ENCODE data around the gene TDRD1. TPM values are rescaled to one million over a fixed set of nuclear protein-coding genes. Genes with fewer than 3 reads are reported as not detected.

TDRD1 gene
- total RNA-seq, 1 donor from 2014 or later: 5.8 TPM

DNA sequence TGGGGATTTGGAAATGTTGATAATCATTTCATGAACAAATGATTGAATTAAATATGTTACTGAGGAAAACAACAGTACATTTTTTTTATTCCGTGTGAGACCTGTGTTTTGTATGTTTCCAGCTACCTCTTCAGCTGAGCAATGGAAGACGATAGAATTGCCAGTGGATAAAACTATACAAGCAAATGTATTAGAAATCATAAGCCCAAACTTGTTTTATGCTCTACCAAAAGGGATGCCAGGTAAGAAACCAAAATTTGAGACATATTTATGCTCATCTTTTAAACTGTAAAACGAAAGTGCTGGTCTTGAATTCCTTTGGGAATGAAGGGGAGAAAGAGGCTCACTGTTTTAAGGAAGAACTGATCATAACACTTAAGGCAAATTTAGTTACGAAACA, 42.1 kb downstream of the TDRD1 start:
- ATAC-seq (ENCODE audit: poor library complexity) (no peak), DNase-seq (no peak)
- intact Hi-C loops (cut with DNase I): no loop called here

DNA sequence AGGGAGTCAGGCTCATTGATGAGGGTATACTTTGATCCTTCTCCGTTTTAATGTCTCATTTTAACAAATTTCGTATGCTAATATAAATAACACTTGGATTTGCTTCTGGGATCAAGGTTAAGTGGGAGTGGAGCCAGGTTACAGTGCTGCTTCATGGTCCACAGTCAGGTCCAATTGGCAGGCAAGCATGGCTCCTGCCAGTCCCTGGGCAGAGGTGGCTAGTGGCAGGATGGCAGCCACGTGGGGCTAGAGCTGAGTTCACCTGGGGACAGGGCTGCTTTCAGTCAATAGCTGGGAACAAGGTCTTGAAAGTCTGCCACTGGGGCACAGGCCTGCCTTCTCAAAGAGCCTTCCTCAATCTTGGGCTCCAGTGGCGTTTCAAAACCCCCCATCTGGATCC, 43.9 kb downstream of the TDRD1 start:
- DNase-seq (peak; percentile 68), ATAC-seq (ENCODE audit: poor library complexity) (peak; percentile 98)
- intact Hi-C loops (cut with DNase I): no loop called here

DNA sequence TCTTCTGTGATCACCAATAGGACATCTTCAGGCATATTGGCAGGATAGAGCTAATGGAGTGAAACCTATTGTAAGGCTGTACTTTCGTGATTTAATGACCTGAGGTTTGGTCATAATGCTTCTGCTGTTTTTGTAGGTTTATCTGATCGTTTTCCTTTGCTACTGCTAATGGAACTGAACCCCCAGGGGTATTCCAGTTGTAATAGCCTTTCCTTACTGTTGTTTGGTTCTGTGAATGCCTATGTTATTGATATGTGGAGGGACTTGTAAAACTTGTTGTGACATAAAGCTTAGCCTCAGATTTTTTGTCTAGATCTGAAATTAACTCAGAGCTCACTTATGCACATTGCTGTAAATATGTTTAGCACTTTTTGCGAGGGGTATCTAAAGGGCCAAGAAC, 49.0 kb downstream of the TDRD1 start:
- intact Hi-C loops (cut with DNase I): no loop called here

DNA sequence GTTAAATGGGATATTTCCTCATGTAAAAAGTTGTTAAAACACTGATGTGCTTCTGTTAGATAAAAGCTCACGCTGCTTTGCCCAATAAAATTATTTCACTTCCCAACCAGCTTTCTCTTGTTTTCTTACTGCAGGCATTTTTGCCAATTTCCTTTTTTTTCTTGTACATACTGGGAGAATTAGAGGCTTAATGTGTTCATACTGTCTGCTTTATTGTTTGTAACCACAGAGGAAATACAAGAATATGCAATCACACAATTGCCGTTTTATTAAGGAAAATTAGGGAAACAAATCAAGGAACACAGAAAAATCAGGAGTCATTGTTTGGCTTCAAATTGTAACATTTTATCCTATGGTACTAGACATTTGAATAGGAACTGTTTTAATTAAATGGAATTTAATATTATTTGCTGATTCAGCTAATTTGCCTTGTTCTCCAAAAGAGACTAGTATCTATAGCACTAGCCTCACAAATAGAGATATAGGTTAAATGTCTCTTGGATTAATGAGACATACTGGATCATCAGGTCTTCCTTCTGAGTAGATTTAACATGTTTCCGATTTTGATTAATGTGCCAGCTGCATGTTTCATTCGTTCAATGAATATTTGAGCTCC, 53.5 kb downstream of the TDRD1 start:
- intact Hi-C loops (cut with DNase I): no loop called here
- no peak for ATAC-seq (ENCODE audit: poor library complexity)

More for the DNA sequence above, 49.0 kb downstream of the TDRD1 start:
- ATAC-seq (ENCODE audit: poor library complexity): no peak
- no peak for DNase-seq

DNA sequence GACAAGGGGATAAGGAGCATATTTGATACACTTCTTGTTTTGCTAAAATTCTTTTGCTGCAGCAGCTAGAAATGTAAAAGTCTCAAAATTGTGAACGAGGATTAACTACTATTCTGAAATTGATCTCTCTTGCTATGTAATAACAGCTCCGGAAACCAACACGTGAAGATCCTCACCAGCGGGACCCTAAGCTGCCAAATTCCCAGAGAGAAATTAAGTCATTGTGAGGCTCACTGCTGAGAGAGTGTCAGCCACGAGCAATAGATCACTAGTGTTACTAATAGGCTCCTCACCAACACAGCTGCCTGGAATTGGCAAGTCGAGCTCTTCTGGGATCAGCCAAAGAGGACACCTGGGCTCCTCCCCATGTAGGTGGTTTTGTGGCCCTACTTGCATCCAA, 54.3 kb downstream of the TDRD1 start:
- ATAC-seq (ENCODE audit: poor library complexity) (peak; percentile 47), DNase-seq (no peak)
- intact Hi-C loops (cut with DNase I): no loop called here

More for the DNA sequence above, 53.5 kb downstream of the TDRD1 start:
- no peak for DNase-seq

DNA sequence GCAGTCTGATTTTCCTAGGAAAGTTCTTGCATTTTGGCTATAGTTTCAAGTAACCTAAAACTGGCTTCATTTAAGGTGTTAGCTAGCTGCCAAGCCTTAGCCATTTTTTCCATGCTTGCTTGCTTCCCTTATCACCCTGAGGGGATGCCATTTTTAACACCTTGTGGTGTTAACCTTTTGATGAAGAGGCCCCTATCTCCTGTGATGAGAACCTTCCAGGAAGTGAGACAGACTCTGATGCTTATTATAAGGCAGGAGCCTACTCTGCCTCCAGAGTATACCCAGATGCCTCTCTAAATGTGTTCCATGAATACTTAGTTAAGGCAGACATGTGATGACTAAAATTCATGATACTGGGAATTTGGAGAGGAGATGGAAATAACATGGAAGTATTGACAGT, 55.0 kb downstream of the TDRD1 start:
- DNase-seq (no peak), ATAC-seq (ENCODE audit: poor library complexity) (peak; percentile 81)
- intact Hi-C loops (cut with DNase I): no loop called here

DNA sequence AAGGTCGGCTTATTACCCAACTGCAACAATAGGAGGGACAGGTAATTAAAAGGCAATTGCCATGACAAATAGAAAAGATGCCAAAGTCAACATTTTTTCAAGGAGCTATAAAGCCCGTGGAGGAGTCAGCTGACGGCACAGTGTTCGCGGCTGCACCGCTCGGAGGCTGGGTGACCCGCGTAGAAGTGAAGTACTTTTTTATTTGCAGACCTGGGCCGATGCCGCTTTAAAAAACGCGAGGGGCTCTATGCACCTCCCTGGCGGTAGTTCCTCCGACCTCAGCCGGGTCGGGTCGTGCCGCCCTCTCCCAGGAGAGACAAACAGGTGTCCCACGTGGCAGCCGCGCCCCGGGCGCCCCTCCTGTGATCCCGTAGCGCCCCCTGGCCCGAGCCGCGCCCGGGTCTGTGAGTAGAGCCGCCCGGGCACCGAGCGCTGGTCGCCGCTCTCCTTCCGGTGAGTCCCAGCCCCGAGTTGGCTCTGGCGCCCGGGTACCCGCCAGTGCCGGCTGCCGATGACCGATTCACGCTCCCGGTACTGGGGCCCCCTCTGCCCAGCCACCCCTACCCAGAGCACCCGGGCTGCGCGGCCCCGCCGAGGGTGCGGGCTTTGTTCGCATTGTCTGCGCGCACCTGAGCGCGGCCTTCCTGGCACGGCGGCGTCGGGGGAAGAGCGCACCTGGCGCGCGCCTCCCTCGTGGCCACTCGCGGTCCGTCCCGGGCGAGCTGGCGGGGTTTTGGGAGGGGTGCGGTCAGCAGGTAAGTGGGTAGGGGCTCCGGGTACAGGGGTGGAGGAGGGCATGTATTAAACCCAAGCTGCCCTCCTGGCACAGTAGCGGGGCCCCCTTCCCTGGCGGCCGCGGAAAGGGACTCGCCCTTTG, 60.2 kb downstream of the TDRD1 start, which contains the start of gene VWA2:
Gene VWA2, plus strand, starts transcription at position 138 of the 877 bp plus-strand sequence. CDS start 9,460 bp downstream, outside the sequence.
- peak; percentile 55 for DNase-seq
- ATAC-seq (ENCODE audit: poor library complexity): peak; percentile 85
- intact Hi-C loops (cut with DNase I): no loop called here

DNA sequence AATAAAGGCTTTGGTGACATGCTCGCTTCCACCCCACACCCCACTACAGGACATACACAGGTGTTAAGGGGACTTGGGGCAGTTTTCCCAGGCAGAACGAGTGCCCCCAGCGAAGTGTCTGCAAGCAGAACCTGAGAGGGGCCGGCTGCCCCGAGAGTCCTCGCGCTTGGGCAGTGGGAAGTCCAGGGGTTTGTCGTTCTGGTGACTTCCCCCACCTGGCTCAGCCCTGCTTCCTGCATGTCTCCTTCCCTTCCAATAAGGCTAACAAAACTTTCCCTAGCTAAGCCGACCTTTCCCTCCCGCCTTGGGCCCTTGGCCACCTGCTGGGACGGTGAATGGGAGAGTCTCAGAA, 60.8 kb downstream of the TDRD1 start:
- DNase-seq (no peak), ATAC-seq (ENCODE audit: poor library complexity) (no peak)
- intact Hi-C loops (cut with DNase I): no loop called here

DNA sequence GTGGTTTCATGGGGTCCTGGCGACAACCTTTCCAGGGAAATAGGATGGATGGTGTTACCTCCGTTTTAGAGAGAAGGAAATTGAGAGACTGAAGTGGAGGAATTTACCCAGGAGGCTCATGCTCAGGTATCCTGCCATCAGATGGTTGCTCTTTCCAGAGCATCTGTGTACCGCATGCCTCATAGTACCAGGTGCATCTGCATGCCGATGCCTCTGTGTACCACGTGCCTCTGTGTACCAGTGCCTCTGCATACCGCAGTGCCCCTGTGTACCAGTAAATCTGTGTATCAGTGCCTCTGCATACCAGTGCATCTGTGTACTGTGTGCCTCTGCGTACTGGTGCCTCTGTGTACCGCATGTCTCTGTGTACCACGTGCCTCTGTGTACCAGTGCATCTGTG, 63.1 kb downstream of the TDRD1 start:
- DNase-seq (no peak), ATAC-seq (ENCODE audit: poor library complexity) (no peak)
- intact Hi-C loops (cut with DNase I): no loop called here

DNA sequence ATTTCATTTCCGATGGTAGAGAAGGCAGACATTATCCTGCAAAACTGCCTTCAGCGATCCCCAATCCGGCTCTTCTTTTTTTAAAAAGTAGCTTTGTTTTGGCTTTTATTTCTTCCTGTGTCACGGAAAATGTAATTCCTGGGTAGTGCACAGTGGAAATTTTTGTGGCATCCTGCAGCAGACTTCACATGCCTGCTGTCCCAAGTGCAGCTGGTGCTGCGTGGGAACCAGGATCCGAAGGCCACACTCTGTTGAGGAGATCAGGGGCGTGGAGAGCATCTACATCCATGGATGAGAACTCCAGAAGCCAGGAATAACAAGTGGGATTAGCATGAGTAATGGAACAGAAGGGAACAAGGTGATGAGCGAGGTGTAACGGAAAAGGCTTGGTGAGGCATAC, 64.5 kb downstream of the TDRD1 start:
- ATAC-seq (ENCODE audit: poor library complexity): no peak
- DNase-seq: no peak
- intact Hi-C loops (cut with DNase I): no loop called here

DNA sequence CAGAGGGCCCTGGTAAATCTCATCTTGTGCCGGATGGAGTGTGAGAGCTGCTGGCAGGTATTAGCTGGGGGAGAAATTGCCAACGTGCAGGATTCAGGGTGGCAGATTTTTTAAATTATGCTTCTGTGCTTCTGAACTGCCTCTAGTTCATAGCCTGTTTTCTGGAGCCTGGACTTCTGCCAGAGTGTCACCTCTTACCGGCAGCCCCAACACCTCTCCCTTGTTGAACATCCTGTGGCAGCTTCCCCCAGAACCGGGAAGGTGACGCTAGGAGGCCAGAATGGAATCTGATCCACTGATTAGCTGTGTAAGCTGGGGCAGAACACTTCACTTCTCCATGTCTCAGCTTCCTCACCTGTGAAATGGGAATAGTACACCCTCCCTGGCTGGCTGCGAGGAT, 65.0 kb downstream of the TDRD1 start:
- intact Hi-C loops (cut with DNase I): no loop called here
- ATAC-seq (ENCODE audit: poor library complexity) (no peak), DNase-seq (no peak)

DNA sequence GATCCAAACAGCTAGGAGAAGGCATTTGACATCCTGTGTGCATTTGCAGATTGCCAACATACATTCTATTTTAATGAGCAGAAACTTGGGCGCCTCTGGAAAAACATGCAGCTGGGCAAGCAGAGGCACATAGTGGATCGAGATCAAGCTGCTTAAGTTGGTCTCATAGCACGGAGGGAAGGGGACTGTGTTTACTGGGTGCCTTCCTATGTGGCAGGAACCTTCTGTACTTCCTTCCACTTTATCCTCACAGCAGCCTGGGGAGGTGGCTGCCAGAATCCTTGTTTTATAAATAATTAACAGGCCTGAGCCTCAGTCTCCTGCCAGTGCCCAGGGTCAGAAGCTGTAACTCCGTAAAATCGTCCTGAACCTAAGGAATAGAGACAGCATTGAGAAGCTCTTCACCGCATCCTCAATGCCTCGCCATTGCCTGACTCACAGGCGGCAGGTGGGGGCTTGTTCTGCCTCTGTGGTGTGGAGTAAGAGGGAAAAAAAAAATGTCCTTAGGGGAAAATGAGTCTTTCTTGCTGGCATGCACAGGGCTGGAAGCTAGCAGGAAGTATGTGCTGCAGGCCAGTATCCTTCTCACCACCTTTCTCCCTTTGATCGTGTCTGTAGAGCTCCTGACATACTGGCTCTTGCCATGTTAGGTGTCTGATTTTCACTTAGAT, 66.1 kb downstream of the TDRD1 start:
- ATAC-seq (ENCODE audit: poor library complexity): no peak
- intact Hi-C loops (cut with DNase I): no loop called here
- DNase-seq: no peak

DNA sequence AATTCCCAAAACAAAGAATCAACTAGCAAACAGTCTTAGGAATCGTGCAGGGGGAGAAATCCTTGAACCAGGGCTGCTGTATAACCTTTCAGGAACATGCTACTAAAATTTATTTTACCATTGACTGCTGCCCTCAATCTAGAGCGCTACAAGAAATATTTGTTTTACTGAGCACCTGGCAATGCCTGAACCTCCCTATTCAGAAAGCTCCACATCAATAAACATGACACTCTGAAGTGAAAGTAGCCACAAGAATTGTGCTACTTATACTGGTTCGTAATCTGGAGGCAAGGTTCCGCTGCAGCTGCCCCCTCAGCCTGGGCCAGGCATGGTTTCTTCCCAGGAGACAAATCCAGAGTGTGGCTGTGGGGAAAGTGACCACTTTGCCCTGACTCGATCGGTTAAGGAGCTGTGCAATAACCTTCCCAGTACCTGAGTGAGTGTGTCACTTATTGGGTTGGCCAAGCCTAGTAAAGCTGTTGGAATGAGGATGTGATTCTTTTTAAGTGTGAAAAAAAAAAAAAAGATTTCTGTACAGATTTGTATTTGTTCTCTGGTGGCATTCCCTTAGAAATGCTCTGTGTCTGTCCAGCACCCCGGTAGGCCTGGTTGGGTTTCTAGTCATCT, 67.6 kb downstream of the TDRD1 start:
- no peak for DNase-seq
- no peak for ATAC-seq (ENCODE audit: poor library complexity)
- intact Hi-C loops (cut with DNase I): no loop called here

DNA sequence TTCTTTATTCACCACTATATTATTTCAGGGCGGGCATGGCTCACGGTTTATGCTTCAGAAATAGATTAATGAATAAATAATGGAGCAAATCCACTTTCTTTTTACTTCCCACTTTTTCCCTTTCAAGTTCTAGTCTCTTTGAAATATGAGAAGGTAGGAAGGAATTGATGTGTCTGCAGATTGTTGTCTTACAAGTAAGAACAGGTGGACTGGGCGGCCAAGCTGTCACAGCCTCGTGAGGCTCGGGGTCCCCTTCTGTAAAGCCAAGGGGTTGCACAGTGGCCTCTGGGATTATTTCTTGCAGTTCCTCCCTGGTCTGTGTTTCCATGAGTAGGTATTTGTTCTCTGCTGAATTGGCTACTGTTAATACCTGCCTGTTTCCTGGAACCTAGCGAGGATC, 71.1 kb downstream of the TDRD1 start:
- intact Hi-C loops (cut with DNase I): no loop called here
- DNase-seq (no peak), ATAC-seq (ENCODE audit: poor library complexity) (no peak)

DNA sequence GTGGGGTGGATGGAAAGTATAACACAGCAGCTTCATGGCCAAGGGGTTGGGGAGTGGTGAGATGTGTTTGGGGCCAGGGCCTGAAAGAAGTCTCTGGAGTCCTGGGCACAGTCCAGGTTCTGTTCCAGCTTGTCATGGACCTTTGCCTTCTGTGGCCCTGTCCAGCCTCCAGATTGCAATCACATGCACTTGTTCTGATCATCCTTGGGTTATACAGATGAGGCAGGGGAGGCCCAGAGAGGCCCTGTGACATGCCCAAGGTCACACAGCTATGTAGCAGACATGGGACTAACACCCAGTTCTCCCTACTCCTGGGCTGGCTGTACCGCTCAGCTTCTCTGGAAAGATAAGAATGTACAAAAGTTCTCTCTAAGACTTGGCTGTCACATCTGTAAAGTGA, 71.6 kb downstream of the TDRD1 start:
- intact Hi-C loops (cut with DNase I): no loop called here
- ATAC-seq (ENCODE audit: poor library complexity): no peak
- DNase-seq: no peak

DNA sequence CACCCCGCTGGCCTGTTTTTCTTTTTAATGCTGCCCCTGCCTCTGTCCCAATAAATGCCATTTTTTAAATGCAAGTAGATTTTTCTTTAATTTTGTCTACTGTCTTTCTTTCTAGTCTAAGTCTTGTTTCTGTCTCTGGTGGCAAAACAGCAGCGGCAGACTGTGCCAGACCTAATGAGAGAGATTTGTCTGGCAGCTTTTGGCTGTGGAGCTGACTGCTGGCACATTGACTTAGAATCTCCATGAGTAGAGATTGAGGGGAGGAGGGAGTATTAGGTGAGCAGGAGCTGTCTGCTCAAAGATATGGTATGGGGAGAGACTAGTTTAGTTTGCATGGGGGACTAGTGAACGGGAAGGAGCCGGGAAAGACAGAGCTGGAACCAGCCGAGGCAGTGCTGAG, 72.9 kb downstream of the TDRD1 start:
- intact Hi-C loops (cut with DNase I): no loop called here
- DNase-seq (no peak), ATAC-seq (ENCODE audit: poor library complexity) (peak; percentile 75)

DNA sequence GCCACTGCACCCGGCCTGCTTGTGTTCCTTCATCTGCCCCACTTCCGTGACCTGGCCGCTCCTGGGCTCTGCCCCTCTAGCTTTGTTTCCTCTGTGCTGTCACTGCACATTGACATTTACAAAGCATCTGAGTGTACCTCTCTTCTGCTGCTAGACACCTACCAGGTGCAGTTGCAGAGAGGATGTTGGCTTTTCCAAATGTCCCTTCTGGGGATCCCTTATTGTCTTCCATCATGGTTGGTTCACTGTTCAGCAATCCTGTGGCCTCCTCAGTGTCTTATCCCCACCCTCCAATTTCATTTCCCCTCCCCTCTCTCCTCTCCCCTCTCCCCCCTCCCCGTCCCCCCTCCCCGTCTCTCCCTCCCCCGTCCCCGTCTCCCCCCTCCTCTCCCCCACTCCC, 73.7 kb downstream of the TDRD1 start:
- intact Hi-C loops (cut with DNase I): no loop called here
- ATAC-seq (ENCODE audit: poor library complexity): no peak
- DNase-seq: no peak

DNA sequence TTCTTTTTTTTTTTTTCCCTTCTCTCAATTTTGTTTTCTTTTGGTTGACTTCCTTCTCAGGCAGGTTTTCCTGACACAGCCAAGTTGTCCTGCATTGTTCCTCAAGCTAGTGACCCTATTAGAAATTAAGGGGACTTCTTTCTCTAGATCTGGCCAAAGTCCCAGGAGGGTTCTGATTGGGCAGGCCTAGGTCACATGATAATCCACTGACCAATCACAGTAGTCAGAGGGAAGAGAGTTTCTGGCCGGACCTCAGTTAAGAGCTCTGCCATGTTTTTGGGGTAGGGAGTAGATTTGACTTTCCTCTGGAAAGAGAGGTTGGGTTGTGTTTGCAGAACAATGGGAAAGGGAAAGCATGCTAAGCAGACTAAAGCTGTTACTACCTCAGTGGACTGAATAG, 76.1 kb downstream of the TDRD1 start:
- no peak for DNase-seq
- ATAC-seq (ENCODE audit: poor library complexity): no peak
- intact Hi-C loops (cut with DNase I): no loop called here

DNA sequence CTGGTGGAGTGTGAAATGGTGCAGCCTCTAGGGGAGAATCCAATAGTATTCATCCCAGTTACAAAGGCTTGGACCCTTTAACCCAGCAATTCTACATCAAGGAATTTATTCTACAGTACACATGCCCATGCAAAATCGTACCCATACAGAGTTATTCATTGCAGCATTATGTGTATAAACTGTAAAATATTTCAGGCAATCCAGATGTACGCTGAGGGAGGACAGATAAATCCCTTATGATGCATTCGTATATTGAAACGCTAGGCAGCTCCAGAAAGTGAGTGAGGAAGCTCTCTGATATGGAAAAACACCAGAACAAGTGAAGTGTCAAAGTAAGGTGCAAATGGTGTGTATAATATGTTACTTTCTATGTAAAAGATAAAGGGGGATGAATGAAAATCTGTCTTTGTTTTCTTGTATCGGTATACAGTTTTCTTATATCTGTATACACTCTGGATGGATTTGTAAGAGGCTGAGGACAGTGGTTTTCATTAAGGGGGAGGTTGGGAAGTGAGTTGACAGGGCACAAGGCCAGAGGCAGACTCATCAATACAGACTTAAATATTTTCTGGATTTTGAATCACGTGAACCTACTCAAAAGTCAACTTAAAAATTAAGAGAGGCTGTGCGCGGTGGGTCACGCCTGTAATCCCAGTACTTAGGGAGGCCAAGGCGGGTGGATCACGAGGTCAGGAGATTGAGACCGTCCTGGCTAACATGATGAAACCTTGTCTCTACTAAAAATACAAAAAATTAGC, 77.0 kb downstream of the TDRD1 start:
- DNase-seq: no peak
- intact Hi-C loops (cut with DNase I): no loop called here

More for the DNA sequence above, 77.0 kb downstream of the TDRD1 start:
- no peak for ATAC-seq (ENCODE audit: poor library complexity)

Measured in Right ventricle myocardium superior (tissue), 1 donor.